CD14-positive monocyte (primary cell): Measurements from ENCODE around the gene SIPA1. TPM values are rescaled to one million over a fixed set of nuclear protein-coding genes. Genes with fewer than 3 reads are reported as not detected.

Experiments used
- DNase-seq, 3 donors: peaks; one replicate each; pipeline ENCODE4 v3.0.0-alpha.2; 2011 to 2022
- H2AFZ ChIP-seq: 2 replicates; pipeline ENCODE4 v1.6.0; 2012; ENCODE audit warnings: mild to moderate bottlenecking, low read depth, low read length, inconsistent platforms; ENCODE audit not compliant: insufficient read depth, poor library complexity, severe bottlenecking
- H3K27ac ChIP-seq, 2 donors: 1 replicate in 1 of 2; 2 replicates in 1 of 2; pipeline ENCODE4 v1.5.1; 2012 to 2013; ENCODE audit warnings: low read length in 2 of 2, control low read depth in 1 of 2, inconsistent platforms in 1 of 2, low read depth in 1 of 2, mild to moderate bottlenecking in 1 of 2
- H3K27me3 ChIP-seq, 2 donors: one replicate each; pipeline versions ENCODE4 v1.6.0 to v1.6.1; 2011 to 2013; ENCODE audit warnings: low read length in 2 of 2; ENCODE audit not compliant: control insufficient read depth in 2 of 2, insufficient read depth in 2 of 2
- H3K36me3 ChIP-seq, 2 donors: replicated peaks in 1 of 2; 1 replicate in 1 of 2; 2 replicates in 1 of 2; pipeline versions ENCODE4 v1.5.1 to v1.6.1; 2012 to 2013; ENCODE audit warnings: low read length in 2 of 2, control low read depth in 1 of 2, inconsistent platforms in 1 of 2, mild to moderate bottlenecking in 1 of 2; ENCODE audit not compliant: insufficient read depth in 2 of 2, control insufficient read depth in 1 of 2
- H3K4me1 ChIP-seq, 2 donors: 1 replicate in 1 of 2; 2 replicates in 1 of 2; pipeline versions ENCODE4 v1.5.1 to v1.6.1; 2012 to 2013; ENCODE audit warnings: low read length in 2 of 2, control low read depth in 1 of 2, inconsistent platforms in 1 of 2, mild to moderate bottlenecking in 1 of 2, moderate library complexity in 1 of 2; ENCODE audit not compliant: insufficient read depth in 2 of 2, control insufficient read depth in 1 of 2
- H3K4me2 ChIP-seq: replicated peaks from 2 replicates; pipeline ENCODE3; 2012; ENCODE audit warnings: low read length, moderate library complexity, mild to moderate bottlenecking; ENCODE audit not compliant: poor library complexity, severe bottlenecking; ENCODE audit errors: extremely low read depth
- H3K4me3 ChIP-seq, 3 experiments: fragments of 200-600 bp in 1 of 3; sonication (generic) in 1 of 3; replicated peaks in 1 of 3; 1 replicate in 2 of 3; 2 replicates in 1 of 3; pipeline ENCODE4 v1.5.1; 2011 to 2013; ENCODE audit warnings: low read length in 3 of 3, mild to moderate bottlenecking in 3 of 3, control low read depth in 2 of 3, low read depth in 2 of 3, inconsistent platforms in 1 of 3, moderate library complexity in 1 of 3
- H3K79me2 ChIP-seq: 2 replicates; pipeline ENCODE4 v1.6.0; 2012; ENCODE audit warnings: mild to moderate bottlenecking, control low read depth, inconsistent platforms, low read length, moderate library complexity; ENCODE audit not compliant: insufficient read depth
- H3K9ac ChIP-seq: 2 replicates; pipeline ENCODE4 v1.6.0; 2017; ENCODE audit warnings: low read length, mild to moderate bottlenecking; ENCODE audit not compliant: insufficient read depth, poor library complexity, severe bottlenecking
- H3K9me3 ChIP-seq, 2 donors: replicated peaks in 1 of 2; 1 replicate in 1 of 2; 2 replicates in 1 of 2; pipeline versions ENCODE4 v1.5.1 to v1.6.1; 2012 to 2013; ENCODE audit warnings: low read length in 2 of 2, control low read depth in 1 of 2; ENCODE audit not compliant: control insufficient read depth in 1 of 2, insufficient read depth in 1 of 2
- H4K20me1 ChIP-seq: 2 replicates; pipeline ENCODE4 v1.6.0; 2012; ENCODE audit warnings: mild to moderate bottlenecking, low read length, control low read depth, moderate library complexity; ENCODE audit not compliant: insufficient read depth
- H3K27ac Mint-ChIP-seq, 7 donors: one replicate each; pipeline ENCODE4 v1.8.0; 2020; ENCODE audit warnings: mild to moderate bottlenecking in 7 of 7, mixed read lengths in 7 of 7, moderate library complexity in 6 of 7, inconsistent platforms in 2 of 7
- H3K27me3 Mint-ChIP-seq, 3 donors: one replicate each; pipeline ENCODE4 v1.8.0; 2021 to 2022; ENCODE audit warnings: low read depth in 3 of 3, mild to moderate bottlenecking in 3 of 3, mixed read lengths in 3 of 3, moderate library complexity in 3 of 3, inconsistent platforms in 1 of 3
- H3K36me3 Mint-ChIP-seq, 2 donors: one replicate each; pipeline ENCODE4 v1.8.0; 2020; ENCODE audit warnings: mixed read lengths in 2 of 2, inconsistent platforms in 1 of 2, mild to moderate bottlenecking in 1 of 2
- H3K4me1 Mint-ChIP-seq: one replicate; pipeline ENCODE4 v1.8.0; 2020; ENCODE audit warnings: mild to moderate bottlenecking, mixed read lengths
- H3K4me3 Mint-ChIP-seq, 2 donors: one replicate each; pipeline ENCODE4 v1.8.0; 2020; ENCODE audit warnings: mild to moderate bottlenecking in 2 of 2, mixed read lengths in 2 of 2, moderate library complexity in 1 of 2
- H3K9me3 Mint-ChIP-seq, 7 donors: one replicate each; pipeline ENCODE4 v1.8.0; 2020 to 2022; ENCODE audit warnings: mixed read lengths in 7 of 7, mild to moderate bottlenecking in 6 of 7, moderate library complexity in 6 of 7, inconsistent platforms in 2 of 7
- CTCF ChIP-seq: fragments of 200-600 bp; IDR thresholded peaks from one replicate; pipeline ENCODE4 v1.8.0; 2022; ENCODE audit warnings: antibody characterized with exemption, mild to moderate bottlenecking
- WGBS: methylation state at CpG from one replicate; pipeline ENCODE4 v1.1.5; 2013; ENCODE audit warnings: missing lambda C conversion rate; ENCODE audit not compliant: insufficient coverage; 5-methylcytosine and 5-hydroxymethylcytosine counted together
- intact Hi-C, 2 donors: fragments of 100-400 bp; cut with micrococcal nuclease; formaldehyde crosslinking; loops; one replicate each; pipeline versions ENCODE4 v1.15.0 to v1.15.1; 2023
- polyA plus RNA-seq, 3 donors: library from polyadenylated mRNA; depleted of rRNA in 1 of 3; unstranded in 2 of 3; stranded (reverse) in 1 of 3; fragments of 300-500 nt in 2 of 3; fragments of >200 nt in 1 of 3; fragmentation: Illumina TruSeq in 2 of 3; gene quantifications; 1 replicate in 2 of 3; 2 replicates in 1 of 3; pipeline ENCODE4 v1.2.3, GENCODE V29; 2012 to 2021

Gene SIPA1
- polyA plus RNA-seq, 3 donors: 83.4 to 110 (median 86.5) TPM

GRCh38 chr11:65662799-65663638 lies 25.1 kb downstream of the SIPA1 start, which contains the start of gene RELA:
RELA (minus strand) TSS chr11:65662916; CDS start chr11:65662832, 84 bp downstream.
- Histone ChIP-seq H3K36me3 (peaks cover 34 to 36% of the 10 kb centered on the region in 2 donors), H3K27me3 (no peaks in the 10 kb centered on the region), H3K4me1 (peaks cover 26 to 27% of the 10 kb centered on the region in 2 donors), H2AFZ (peak within 1 kb of the TSS; percentile 85), H3K9me3 (no peaks in the 10 kb centered on the region), H4K20me1 (peaks cover 37% of the 10 kb centered on the region), H3K9ac (peak within 1 kb of the TSS; percentile 95), H3K4me2 (peak within 1 kb of the TSS; percentile 95), H3K79me2 (peaks cover 36% of the 10 kb centered on the region), H3K27ac (peak within 1 kb of the TSS; percentile 95 to 99), H3K4me3 (peak within 1 kb of the TSS; percentile 85 to 90 (median 85))
- peak within 1 kb of the TSS; percentile 90 to 98 (median 97) for H3K27ac Mint-ChIP-seq
- peaks cover 32 to 35% of the 10 kb centered on the region in 2 donors for H3K36me3 Mint-ChIP-seq
- intact Hi-C loops: loop anchor here (1.0 to 5.0 kb wide), 2 partner anchors 10 to 36 kb away; no protein-coding TSS in a partner anchor
- under 1% methylated on average over 86 of the region's 91 CpGs for WGBS
- peak; percentile 87 to 96 (median 89) for DNase-seq
- H3K4me3 Mint-ChIP-seq: peak within 1 kb of the TSS; percentile 86 to 91
- H3K27me3 Mint-ChIP-seq: peaks cover 0 to 2% (median 0%) of the 10 kb centered on the region in 3 donors
- TF ChIP-seq CTCF: no peak
- H3K4me1 Mint-ChIP-seq: peaks cover 21% of the 10 kb centered on the region
- H3K9me3 Mint-ChIP-seq: no peaks in the 10 kb centered on the region

GRCh38 chr11:65663639-65664200 lies 25.8 kb downstream of the SIPA1 start:
- Histone ChIP-seq H4K20me1 (peaks cover 30% of the 10 kb centered on the region), H2AFZ (peak overlapping the region; percentile 85), H3K9me3 (no peaks in the 10 kb centered on the region), H3K4me2 (peak overlapping the region; percentile 95), H3K36me3 (peaks cover 27 to 29% of the 10 kb centered on the region in 2 donors), H3K27ac (peak overlapping the region; percentile 95 to 99), H3K4me1 (peaks cover 26 to 27% of the 10 kb centered on the region in 2 donors), H3K79me2 (peaks cover 36% of the 10 kb centered on the region), H3K9ac (peak overlapping the region; percentile 95), H3K4me3 (peak overlapping the region; percentile 81 to 85 (median 85)), H3K27me3 (no peaks in the 10 kb centered on the region)
- no peaks in the 10 kb centered on the region for H3K9me3 Mint-ChIP-seq
- H3K27me3 Mint-ChIP-seq: peaks cover 0 to 2% (median 0%) of the 10 kb centered on the region in 3 donors
- peak overlapping the region; percentile 90 to 98 (median 97) for H3K27ac Mint-ChIP-seq
- 0% methylated on average over 11 of the region's 15 CpGs for WGBS
- peak in 2 of 3 donors; percentile 58 to 77 for DNase-seq
- TF ChIP-seq CTCF: no peak
- intact Hi-C loops: loop anchor here in 1 of 2 donors (5.0 kb wide), 1 partner anchor 36 kb away; no protein-coding TSS in a partner anchor
- H3K4me3 Mint-ChIP-seq: peak overlapping the region; percentile 86 to 91
- H3K4me1 Mint-ChIP-seq: peaks cover 21% of the 10 kb centered on the region
- peaks cover 25 to 28% of the 10 kb centered on the region in 2 donors for H3K36me3 Mint-ChIP-seq
